ENCODE results near the gene SCFD1. TPM values are rescaled to one million over a fixed set of nuclear protein-coding genes. Genes with fewer than 3 reads are reported as not detected.

The SCFD1 gene
- total RNA-seq, 1 donor from 2014 or later: 82.4 TPM

DNA sequence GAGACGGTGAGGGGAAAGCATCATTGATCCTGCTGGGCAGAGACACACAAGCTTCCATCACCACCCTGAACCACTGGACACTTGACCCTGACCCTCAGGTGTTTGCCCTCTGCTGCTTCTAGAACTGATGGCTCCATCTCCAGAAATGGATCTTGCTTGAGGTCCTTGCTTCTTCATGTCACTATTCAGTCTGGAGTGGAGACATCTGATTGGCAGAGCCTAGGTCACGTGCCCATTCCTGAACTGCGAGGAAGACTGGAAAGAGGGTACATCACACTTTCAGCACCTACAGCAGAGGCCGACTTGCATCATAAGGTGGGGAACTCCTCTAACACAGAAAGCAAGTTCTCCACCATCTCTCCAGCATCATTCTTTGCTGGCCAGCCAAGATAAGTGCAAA, 145.5 kb downstream of the SCFD1 start:
- H3K4me1 Mint-ChIP-seq (ENCODE audit: low read depth): no peaks in the 10 kb centered on the region
- H3K27me3 Mint-ChIP-seq (ENCODE audit: low read depth): peaks cover 41% of the 10 kb centered on the region
- peaks cover 11% of the 10 kb centered on the region for H3K36me3 Mint-ChIP-seq (ENCODE audit: low read depth)
- no peak for DNase-seq (ENCODE audit: low spot score)
- TF ChIP-seq CTCF (IDR thresholded peaks at IDR 0.05): no peak
- H3K27ac Mint-ChIP-seq (ENCODE audit: unreplicated experiment): no peak overlapping the region
- peaks cover 27% of the 10 kb centered on the region for H3K9me3 Mint-ChIP-seq (ENCODE audit: low read depth)
- H3K4me3 Mint-ChIP-seq (ENCODE audit: unreplicated experiment): no peak overlapping the region

DNA sequence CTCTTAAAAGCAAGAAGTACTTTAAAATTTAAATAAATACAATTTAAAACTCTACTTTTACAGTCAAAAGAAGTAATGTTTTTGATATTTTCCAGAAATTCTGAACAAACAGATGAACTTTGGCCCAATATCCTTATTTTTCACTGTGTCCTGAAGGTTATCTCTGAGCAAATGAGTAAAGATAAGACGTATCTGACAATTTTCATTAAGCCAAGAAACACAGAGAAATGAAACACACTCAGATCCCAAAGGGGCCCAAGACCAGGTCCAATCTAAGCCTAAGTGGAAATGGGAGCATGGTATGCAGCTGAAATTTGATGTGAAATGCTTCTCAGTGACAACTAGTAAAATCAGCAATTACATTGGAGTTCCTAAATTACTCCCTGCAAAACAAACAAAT, 146.7 kb downstream of the SCFD1 start:
- no peak for TF ChIP-seq CTCF (IDR thresholded peaks at IDR 0.05)
- Mint-ChIP-seq H3K4me3 (ENCODE audit: unreplicated experiment) (no peak overlapping the region), H3K27me3 (ENCODE audit: low read depth) (peaks cover 42% of the 10 kb centered on the region)

GRCh38 chr14:30770376-30770775, 148.3 kb downstream of the SCFD1 start:
- Mint-ChIP-seq H3K27me3 (ENCODE audit: low read depth) (peaks cover 48% of the 10 kb centered on the region), H3K4me3 (ENCODE audit: unreplicated experiment) (no peak overlapping the region), H3K9me3 (ENCODE audit: low read depth) (peaks cover 2% of the 10 kb centered on the region), H3K36me3 (ENCODE audit: low read depth) (no peaks in the 10 kb centered on the region), H3K27ac (ENCODE audit: unreplicated experiment) (no peak overlapping the region), H3K4me1 (ENCODE audit: low read depth) (no peaks in the 10 kb centered on the region)
- no peak for DNase-seq (ENCODE audit: low spot score)
- TF ChIP-seq CTCF (IDR thresholded peaks at IDR 0.05): no peak

More for the DNA sequence above, 146.7 kb downstream of the SCFD1 start:
- H3K4me1 Mint-ChIP-seq (ENCODE audit: low read depth): no peaks in the 10 kb centered on the region
- no peak overlapping the region for H3K27ac Mint-ChIP-seq (ENCODE audit: unreplicated experiment)
- H3K9me3 Mint-ChIP-seq (ENCODE audit: low read depth): peaks cover 16% of the 10 kb centered on the region
- H3K36me3 Mint-ChIP-seq (ENCODE audit: low read depth): peaks cover 5% of the 10 kb centered on the region
- DNase-seq (ENCODE audit: low spot score): no peak

- no peak for TF ChIP-seq CTCF (IDR thresholded peaks at IDR 0.05)
- Mint-ChIP-seq H3K9me3 (ENCODE audit: low read depth) (no peaks in the 10 kb centered on the region), H3K36me3 (ENCODE audit: low read depth) (no peaks in the 10 kb centered on the region), H3K4me3 (ENCODE audit: unreplicated experiment) (no peak overlapping the region), H3K4me1 (ENCODE audit: low read depth) (no peaks in the 10 kb centered on the region), H3K27me3 (ENCODE audit: low read depth) (peaks cover 51% of the 10 kb centered on the region), H3K27ac (ENCODE audit: unreplicated experiment) (no peak overlapping the region)
- no peak for DNase-seq (ENCODE audit: low spot score)
Measured at GRCh38 chr14:30771595-30771994, 149.5 kb downstream of the SCFD1 start.

- no peak for DNase-seq (ENCODE audit: low spot score)
- no peak overlapping the region for H3K4me3 Mint-ChIP-seq (ENCODE audit: unreplicated experiment)
- peaks cover 4% of the 10 kb centered on the region for H3K4me1 Mint-ChIP-seq (ENCODE audit: low read depth)
- H3K27ac Mint-ChIP-seq (ENCODE audit: unreplicated experiment): no peak overlapping the region
- H3K9me3 Mint-ChIP-seq (ENCODE audit: low read depth): no peaks in the 10 kb centered on the region
- no peak for TF ChIP-seq CTCF (IDR thresholded peaks at IDR 0.05)
- H3K27me3 Mint-ChIP-seq (ENCODE audit: low read depth): peaks cover 32% of the 10 kb centered on the region
- H3K36me3 Mint-ChIP-seq (ENCODE audit: low read depth): peaks cover 2% of the 10 kb centered on the region
Measured at GRCh38 chr14:30779210-30779609, 157.1 kb downstream of the SCFD1 start.

Other genes with a start within 250 kb of the SCFD1 start
- 14.7 to 22.8 TPM (median 16.0 TPM) in 3 replicates for gene G2E3, start 63.2 kb upstream of the SCFD1 start, total RNA-seq

Data from chondrocyte (in vitro differentiated cells).